Prostate gland (tissue), 2 donors: ENCODE data around the gene KLHL18.

Experiments used
- POLR2A ChIP-seq: fragments of 450-650 bp; IDR thresholded peaks from one replicate; pipeline ENCODE4 v1.6.1; 2016; ENCODE audit warnings: antibody characterized with exemption, mild to moderate bottlenecking
- TF ChIP-seq, protein P1 (sequence below), 4 experiments: fragments of 200-600 bp in 2 of 4; fragments of 450-650 bp in 2 of 4; sonication (generic) in 2 of 4; IDR thresholded peaks; 1 replicate in 3 of 4; 2 replicates in 1 of 4; pipeline ENCODE4 v1.5.1; 2016 to 2019; ENCODE audit warnings: antibody characterized with exemption in 4 of 4, mild to moderate bottlenecking in 2 of 4, moderate library complexity in 2 of 4

DNA sequence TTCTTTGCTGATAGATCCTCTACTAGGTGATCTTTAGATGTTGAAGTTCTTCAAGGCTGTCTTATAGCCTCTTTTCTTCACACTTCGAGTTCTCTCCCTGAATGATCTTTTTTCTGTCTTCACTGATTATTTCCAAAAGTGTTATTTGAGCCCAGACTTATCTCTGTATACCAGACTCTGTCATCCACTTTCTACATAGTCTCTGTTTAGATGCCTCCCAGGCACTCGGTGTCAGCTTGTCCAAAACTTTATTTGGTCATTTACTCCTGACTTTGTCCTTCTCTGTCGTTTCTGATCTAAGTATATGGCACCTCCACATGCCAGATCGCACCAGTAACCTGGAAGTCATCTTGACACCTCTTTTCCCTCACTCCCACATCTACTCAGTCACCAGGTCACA lies 27.6 kb downstream of the KLHL18 start:
- TF ChIP-seq, protein P1, sequence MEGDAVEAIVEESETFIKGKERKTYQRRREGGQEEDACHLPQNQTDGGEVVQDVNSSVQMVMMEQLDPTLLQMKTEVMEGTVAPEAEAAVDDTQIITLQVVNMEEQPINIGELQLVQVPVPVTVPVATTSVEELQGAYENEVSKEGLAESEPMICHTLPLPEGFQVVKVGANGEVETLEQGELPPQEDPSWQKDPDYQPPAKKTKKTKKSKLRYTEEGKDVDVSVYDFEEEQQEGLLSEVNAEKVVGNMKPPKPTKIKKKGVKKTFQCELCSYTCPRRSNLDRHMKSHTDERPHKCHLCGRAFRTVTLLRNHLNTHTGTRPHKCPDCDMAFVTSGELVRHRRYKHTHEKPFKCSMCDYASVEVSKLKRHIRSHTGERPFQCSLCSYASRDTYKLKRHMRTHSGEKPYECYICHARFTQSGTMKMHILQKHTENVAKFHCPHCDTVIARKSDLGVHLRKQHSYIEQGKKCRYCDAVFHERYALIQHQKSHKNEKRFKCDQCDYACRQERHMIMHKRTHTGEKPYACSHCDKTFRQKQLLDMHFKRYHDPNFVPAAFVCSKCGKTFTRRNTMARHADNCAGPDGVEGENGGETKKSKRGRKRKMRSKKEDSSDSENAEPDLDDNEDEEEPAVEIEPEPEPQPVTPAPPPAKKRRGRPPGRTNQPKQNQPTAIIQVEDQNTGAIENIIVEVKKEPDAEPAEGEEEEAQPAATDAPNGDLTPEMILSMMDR (IDR thresholded peaks at IDR 0.05): no peak
- TF ChIP-seq POLR2A: no peak
